Right lobe of liver (tissue), 6 donors: ENCODE measurements around the gene LRRC47. TPM values are rescaled to one million over a fixed set of nuclear protein-coding genes. Genes with fewer than 3 reads are reported as not detected.
"Not testable (repeated sequence)": the region's sequence is repeated elsewhere in the genome, so short reads cannot be mapped to it uniquely, and the experiment has no call there.

Experiments used
- ATAC-seq, 4 donors: fragments of 200-7000 bp; cut with Tn5 transposase; one replicate each; pipeline ENCODE4 v1.9.1; 2020; ENCODE audit warnings: mild to moderate bottlenecking in 4 of 4, moderate library complexity in 4 of 4
- DNase-seq, 3 donors: peaks; one replicate each; pipeline ENCODE4 v3.0.0-alpha.2; 2020
- H3K27ac ChIP-seq, 3 donors: fragments of 200-600 bp; one replicate each; pipeline ENCODE4 v1.8.0; 2022
- H3K27me3 ChIP-seq, 2 donors: fragments of 200-600 bp; one replicate each; pipeline ENCODE4 v1.8.0; 2022
- H3K36me3 ChIP-seq, 4 donors: fragments of 200-600 bp; sonication (generic) in 1 of 4; one replicate each; pipeline versions ENCODE4 v1.5.1 to v1.8.0; 2017 to 2022; ENCODE audit warnings: control low read depth in 1 of 4
- H3K4me1 ChIP-seq, 4 donors: fragments of 200-600 bp; sonication (generic) in 1 of 4; one replicate each; pipeline versions ENCODE4 v1.5.1 to v1.8.0; 2017 to 2022; ENCODE audit warnings: control low read depth in 1 of 4
- H3K4me3 ChIP-seq, 3 donors: fragments of 200-600 bp; one replicate each; pipeline ENCODE4 v1.8.0; 2022
- H3K9me3 ChIP-seq, 4 donors: fragments of 200-600 bp; sonication (generic) in 1 of 4; one replicate each; pipeline versions ENCODE4 v1.5.1 to v1.8.0; 2017 to 2022; ENCODE audit warnings: control low read depth in 1 of 4
- POLR2A ChIP-seq: fragments of 450-650 bp; IDR thresholded peaks from one replicate; pipeline ENCODE4 v1.6.1; 2017; ENCODE audit warnings: antibody characterized with exemption, mild to moderate bottlenecking
- WGBS: methylation state at CpG from one replicate; pipeline ENCODE4 v1.1.6; 2018; ENCODE audit warnings: low coverage, low lambda C conversion rate; ENCODE audit not compliant: insufficient coverage; ENCODE audit errors: missing lambda C conversion rate; 5-methylcytosine and 5-hydroxymethylcytosine counted together
- intact Hi-C, 2 donors: fragments of 100-400 bp; cut with DNase I; formaldehyde crosslinking; loops; one replicate each; pipeline versions ENCODE4 v1.11.2 to v1.14.1; 2022
- total RNA-seq, 6 experiments: library from RNA; depleted of rRNA in 2 of 6; stranded (reverse); fragments of >200 nt in 2 of 6; fragmentation: NEBNext Ultra II Directional in 3 of 6; extraction: Animal tissue kit (Norgen Biotek cat#: 25700) in 3 of 6; gene quantifications; one replicate each; pipeline versions ENCODE4 v1.1.0 to v1.2.4, GENCODE V29; 2016 to 2023
- TF ChIP-seq, protein P1 (sequence below), 4 donors: fragments of 200-600 bp in 3 of 4; fragments of 450-650 bp in 1 of 4; IDR thresholded peaks; one replicate each; pipeline versions ENCODE4 v1.5.1 to v1.8.0; 2016 to 2022; ENCODE audit warnings: antibody characterized with exemption in 4 of 4, mild to moderate bottlenecking in 2 of 4
- donor health status: DM: no; HTN: yes; CAD: no.
- donor health status: DM: no; HTN: no; CAD: no.
- donor health status: DM: no; HTN: no; CAD: no.
- donor health status: DM: no; HTN: yes; CAD: no.
- donor health status: DM: no; HTN: yes; CAD: no.

The LRRC47 gene
- total RNA-seq, 6 experiments from 2014 or later: 22.7 to 32.2 (median 25.8) TPM

DNA sequence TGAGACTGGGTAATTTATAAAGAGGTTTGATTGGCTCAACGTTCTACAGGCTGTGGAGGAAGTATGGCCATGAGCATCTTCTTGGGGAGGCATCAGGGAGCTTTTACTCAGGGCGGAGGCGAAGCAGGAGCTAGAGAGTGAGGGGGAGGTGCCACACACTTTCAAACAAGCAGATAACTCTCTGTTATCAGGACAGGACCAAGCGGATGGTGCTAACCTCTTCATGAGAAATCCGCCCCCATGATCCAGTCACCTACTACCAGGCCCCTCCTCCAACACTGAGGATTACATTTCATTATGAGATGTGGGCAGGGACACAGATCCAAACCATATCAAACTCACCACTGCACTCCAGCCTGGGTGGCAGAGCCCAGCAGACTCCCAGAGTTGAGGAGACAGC is 11.5 kb upstream of the LRRC47 start:
- H3K27ac ChIP-seq: no peak overlapping the region
- no peaks in the 10 kb centered on the region for H3K36me3 ChIP-seq
- intact Hi-C loops: no loop called here
- DNase-seq: no peak
- TF ChIP-seq, protein P1, sequence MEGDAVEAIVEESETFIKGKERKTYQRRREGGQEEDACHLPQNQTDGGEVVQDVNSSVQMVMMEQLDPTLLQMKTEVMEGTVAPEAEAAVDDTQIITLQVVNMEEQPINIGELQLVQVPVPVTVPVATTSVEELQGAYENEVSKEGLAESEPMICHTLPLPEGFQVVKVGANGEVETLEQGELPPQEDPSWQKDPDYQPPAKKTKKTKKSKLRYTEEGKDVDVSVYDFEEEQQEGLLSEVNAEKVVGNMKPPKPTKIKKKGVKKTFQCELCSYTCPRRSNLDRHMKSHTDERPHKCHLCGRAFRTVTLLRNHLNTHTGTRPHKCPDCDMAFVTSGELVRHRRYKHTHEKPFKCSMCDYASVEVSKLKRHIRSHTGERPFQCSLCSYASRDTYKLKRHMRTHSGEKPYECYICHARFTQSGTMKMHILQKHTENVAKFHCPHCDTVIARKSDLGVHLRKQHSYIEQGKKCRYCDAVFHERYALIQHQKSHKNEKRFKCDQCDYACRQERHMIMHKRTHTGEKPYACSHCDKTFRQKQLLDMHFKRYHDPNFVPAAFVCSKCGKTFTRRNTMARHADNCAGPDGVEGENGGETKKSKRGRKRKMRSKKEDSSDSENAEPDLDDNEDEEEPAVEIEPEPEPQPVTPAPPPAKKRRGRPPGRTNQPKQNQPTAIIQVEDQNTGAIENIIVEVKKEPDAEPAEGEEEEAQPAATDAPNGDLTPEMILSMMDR (IDR thresholded peaks at IDR 0.05): no peak
- no peak for TF ChIP-seq POLR2A
- no peak for ATAC-seq
- 70% methylated on average over 3 of the region's 5 CpGs for WGBS
- H3K4me1 ChIP-seq: no peaks in the 10 kb centered on the region
- H3K9me3 ChIP-seq: no peaks in the 10 kb centered on the region
- no peaks in the 10 kb centered on the region for H3K27me3 ChIP-seq
- H3K4me3 ChIP-seq: no peak overlapping the region

DNA sequence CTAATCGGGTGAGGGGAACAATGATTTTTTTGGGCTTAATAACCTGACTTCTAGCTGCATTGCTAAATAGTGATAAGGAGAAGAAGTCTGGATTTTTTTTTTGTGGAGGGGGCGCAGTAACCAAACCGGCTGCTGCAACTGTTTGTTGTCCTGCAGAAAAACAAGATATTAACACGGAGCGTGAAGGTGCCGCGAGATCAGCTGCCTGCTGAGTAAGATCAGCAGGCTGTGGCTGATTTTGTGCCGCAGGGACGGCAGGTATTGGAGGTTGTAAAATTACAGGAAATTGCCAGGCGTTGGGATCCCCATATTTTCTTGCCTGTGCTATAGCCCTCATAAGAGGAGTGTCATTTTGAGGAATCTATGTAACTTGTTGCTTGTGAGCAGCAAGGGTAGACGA is 8.7 kb upstream of the LRRC47 start:
- WGBS: 58% methylated on average over 7 of the region's 11 CpGs
- DNase-seq: no peak
- ATAC-seq: no peak
- Histone ChIP-seq H3K4me1 (no peaks in the 10 kb centered on the region), H3K36me3 (no peaks in the 10 kb centered on the region), H3K27me3 (no peaks in the 10 kb centered on the region), H3K27ac (no peak overlapping the region), H3K9me3 (no peaks in the 10 kb centered on the region), H3K4me3 (no peak overlapping the region)
- intact Hi-C loops: no loop called here
- TF ChIP-seq, protein P1 (IDR thresholded peaks at IDR 0.05): no peak
- TF ChIP-seq POLR2A: no peak

DNA sequence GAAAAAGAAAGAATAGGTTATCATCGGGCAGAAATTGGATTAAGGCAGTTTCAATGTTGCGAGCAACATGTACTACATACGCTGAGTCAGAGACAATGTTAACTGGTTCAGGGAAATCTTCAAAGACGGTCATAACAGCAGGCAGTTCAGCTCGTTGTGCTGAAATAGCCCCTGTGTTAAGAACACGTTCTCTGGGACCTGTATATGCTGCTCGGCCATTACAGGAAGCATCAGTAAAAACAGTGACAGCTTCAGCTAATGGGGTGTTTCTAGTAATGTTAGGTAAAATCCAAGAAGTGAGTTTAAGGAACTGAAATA is 8.3 kb upstream of the LRRC47 start:
- H3K9me3 ChIP-seq, H3K27me3 ChIP-seq, DNase-seq, ATAC-seq, H3K27ac ChIP-seq, H3K4me1 ChIP-seq, H3K36me3 ChIP-seq, intact Hi-C loops, H3K4me3 ChIP-seq: not testable (repeated sequence)
- WGBS: 49% methylated on average over 7 of the region's 7 CpGs

DNA sequence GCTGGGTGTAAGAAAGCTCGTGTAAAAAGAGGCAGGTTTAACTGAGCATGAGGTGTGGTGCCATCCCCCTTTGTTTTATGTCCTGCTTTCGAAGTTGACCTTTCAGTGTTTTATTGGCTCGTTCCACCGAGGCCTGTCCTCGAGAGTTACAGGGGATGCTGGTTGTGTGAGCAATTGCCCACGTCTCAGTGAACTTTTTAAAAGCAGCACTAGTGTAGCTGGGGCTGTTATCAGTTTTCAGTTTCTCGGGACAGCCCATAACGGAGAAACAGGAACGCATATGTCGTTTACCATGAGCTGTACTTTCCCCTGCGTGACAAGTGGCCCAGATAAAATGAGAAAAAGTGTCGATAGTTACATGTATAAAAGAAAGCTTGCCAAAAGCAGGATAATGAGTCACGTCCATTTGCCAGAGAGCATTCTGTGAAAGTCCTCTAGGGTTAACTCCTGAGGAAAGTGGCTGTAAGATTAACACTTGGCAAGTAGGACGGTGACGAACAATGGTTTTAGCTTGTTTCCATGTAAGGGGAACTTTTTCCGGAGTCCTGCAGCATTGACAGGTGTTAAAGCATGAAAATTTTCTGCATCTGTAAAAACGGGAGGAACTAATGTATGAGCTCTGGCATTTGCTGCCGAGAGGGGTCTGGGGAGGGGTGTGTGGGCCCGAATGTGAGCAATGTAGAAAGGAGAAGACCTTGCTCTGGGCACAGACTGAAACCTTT is 7.8 kb upstream of the LRRC47 start:
- Histone ChIP-seq H3K4me3 (no peak overlapping the region), H3K36me3 (no peaks in the 10 kb centered on the region), H3K4me1 (no peaks in the 10 kb centered on the region), H3K9me3 (no peaks in the 10 kb centered on the region), H3K27ac (no peak overlapping the region), H3K27me3 (no peaks in the 10 kb centered on the region)
- ATAC-seq: no peak
- no peak for DNase-seq
- 50% methylated on average over 19 of the region's 19 CpGs for WGBS
- intact Hi-C loops: no loop called here
- no peak for TF ChIP-seq POLR2A
- TF ChIP-seq, protein P1 (IDR thresholded peaks at IDR 0.05): no peak

DNA sequence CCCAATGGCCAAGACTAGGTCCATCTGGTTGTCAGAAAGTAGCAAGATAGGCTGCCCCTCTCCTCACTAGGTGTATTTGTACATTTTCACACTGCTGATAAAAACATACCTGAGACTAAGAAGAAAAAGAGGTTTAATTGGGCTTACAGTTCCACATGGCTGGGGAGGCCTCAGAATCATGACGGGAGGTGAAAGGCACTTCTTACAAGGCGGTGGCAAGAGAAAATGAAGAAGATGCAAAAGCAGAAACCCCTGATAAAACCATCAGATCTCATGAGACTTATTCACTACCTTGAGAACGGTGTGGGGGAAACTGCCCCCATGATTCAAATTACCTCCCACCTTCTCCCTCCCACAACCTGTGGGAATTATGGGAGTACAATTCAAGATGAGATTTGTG is 4.5 kb upstream of the LRRC47 start:
- H3K4me1 ChIP-seq, intact Hi-C loops, H3K9me3 ChIP-seq, H3K27ac ChIP-seq, DNase-seq, ATAC-seq, H3K4me3 ChIP-seq, H3K36me3 ChIP-seq, H3K27me3 ChIP-seq: not testable (repeated sequence)
- 20% methylated on average over 2 of the region's 3 CpGs for WGBS
